NCI-H2196 treated with DMSO at 0.1 percent for 48 hours (cell line): ENCODE data around the gene TAF6.

Source experiments
- DNase-seq: peaks from one replicate; lab custom pipeline; 2025; ENCODE audit not compliant: unreplicated experiment; lab: John Stamatoyannopoulos, UW

The TAF6 gene

DNA sequence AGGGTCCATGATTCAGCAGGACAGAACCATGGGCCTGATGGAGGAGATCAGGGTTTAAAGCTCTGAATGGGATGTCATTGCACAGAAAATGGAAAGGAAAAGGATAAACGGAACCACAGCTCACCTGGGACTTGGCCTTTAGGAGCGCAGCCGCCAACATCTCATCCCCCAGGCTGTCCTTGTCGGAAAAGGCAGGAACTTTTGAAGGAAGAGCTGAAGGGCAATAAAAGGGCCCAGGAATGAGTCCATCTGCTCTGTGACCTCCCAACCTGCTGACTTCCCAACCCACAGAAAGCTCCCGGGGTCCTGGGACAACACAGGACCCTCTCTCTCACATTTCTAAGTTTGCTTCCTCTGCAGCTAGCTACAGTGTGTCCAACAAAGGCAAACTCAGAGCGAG, 43.7 kb downstream of the TAF6 start:
- no peak for DNase-seq

DNA sequence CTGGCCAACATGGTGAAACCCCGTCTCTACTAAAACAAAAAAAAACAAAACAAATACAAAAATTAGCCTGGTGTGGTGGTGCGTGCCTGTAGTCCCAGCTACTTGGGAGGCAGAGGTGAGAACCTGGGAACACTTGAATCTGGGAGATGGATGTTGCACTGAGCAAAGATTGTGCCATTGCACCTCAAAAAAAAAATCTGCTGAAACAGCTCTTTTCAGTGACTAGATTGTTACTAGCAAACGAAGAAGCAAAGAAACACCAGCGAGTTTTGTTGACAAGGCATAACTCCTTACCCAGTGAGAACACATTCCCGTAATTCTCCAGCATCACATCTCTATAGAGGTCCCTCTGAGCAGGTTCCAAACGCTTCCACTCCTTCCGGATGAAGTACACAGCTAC, 44.3 kb downstream of the TAF6 start:
- no peak for DNase-seq

DNA sequence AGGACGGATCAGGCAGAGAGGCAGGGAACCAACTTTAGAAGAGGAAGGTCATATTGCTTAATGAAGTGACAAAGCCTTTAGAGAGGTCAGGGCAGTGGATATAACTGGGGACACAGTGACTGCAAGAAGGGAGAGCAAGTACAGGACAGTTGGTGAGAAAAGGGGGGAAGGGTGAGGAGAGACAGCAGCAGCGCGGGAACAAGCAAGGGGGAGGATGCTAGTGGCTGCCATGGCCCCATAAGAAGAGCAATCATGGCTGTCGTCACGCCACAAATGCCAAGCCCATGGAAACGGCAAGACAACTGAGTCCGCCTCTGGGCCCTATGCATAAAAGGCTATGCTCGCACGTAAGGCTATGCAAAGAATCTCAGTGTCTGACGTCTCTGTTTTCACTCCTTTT, 46.7 kb downstream of the TAF6 start:
- no peak for DNase-seq

DNA sequence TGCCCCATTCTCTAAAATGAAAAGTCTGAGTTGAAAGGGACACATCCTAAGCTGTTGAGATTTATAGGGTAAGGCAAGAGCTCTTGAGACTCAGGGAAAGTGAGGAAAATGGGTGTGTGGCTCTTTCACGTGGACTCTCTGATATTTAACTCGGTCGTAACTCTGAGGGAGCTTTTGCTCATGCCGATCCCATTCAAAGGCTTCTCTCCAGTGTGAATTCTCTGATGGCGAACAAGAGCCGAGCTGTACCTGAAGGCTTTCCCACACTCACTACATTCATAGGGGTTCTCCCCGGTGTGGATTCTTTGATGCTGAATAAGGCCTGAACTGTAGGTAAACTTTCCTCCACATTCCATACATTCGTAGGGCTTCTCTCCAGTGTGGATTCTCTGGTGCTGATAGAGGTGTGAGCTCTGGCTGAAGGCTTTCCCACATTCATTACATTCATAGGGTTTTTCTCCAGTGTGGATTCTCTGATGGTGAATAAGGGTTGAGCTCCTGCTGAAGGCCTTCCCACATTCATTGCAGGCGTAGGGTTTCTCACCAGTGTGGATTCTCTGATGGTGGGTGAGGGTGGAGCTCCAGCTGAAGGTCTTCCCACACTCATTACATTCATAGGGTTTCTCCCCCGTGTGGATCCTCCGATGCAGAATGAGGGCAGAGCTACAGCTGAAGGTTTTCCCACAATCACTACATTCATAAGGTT, 48.0 kb downstream of the TAF6 start:
- DNase-seq: no peak

DNA sequence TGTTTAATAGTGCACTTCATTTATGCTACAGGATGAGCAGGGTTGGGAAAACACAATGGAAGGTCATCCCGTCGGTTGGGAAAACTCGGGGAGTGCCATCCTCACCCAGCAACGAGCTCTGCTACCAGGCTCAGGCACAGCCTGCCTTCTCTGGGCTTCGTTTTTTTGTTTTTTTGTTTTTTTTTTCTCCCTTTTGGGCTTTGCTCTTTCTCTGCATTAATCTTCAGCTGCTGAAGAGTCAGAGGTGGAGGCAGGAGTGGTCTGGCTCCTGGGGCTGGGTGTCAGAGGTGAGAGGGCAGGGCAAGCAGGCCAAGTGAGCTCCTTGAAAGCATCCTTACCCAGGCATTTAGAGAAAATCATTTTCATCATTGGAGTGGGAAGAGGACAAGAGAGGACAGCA, 49.2 kb downstream of the TAF6 start:
- no peak for DNase-seq

DNA sequence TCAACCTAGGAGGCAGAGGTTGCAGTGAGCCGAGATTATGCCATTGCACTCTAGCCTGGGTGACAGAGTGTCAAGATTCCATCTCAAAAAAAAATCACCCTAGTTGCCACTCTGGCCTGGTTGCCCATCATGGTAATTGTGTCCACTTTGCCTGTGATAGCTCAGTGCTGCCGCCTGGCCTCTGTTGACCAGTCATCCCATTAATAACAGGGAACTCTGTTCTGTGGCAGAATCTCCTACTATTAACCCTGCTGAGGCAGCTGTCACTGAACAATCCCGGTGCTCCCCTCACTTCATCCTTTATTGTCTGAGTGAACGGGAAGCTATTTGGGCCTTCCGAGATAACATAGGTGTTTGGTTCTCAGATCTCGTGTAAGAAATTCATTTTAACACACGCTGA, 52.2 kb downstream of the TAF6 start:
- DNase-seq: no peak

DNA sequence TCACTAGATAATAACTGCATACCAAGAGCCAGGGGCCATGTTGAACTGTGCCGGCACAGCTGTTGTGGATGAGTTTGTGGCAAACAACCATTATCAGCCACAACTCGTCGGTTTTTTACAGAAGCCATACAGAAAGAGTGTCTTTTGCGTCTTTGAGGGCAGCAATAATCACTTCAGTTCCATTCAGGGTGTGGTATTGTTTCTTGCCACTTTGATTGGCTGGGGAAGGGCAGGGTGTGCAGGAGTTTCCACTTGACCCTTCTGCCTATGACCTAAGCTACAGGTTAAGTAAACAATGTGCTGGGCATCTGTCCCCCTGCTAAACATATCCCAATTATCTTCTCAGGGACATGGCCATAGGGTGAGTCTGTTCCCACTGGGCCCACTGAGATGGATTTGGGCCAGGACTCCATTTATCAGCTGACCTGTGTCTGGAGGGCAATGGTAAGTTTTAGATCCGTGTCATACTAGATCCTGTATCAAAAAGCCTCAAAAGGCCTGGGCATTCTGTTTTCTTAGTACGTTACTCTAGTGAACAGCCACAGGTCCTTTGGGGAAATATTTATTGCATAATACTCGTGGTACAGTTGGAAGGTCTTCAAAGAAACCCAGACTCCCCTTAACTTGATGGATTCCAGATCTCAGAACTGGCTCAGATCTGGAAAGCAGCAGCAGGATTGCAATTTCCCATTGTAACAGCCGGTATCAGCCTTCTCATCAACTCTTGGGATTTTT, 53.5 kb downstream of the TAF6 start:
- no peak for DNase-seq

DNA sequence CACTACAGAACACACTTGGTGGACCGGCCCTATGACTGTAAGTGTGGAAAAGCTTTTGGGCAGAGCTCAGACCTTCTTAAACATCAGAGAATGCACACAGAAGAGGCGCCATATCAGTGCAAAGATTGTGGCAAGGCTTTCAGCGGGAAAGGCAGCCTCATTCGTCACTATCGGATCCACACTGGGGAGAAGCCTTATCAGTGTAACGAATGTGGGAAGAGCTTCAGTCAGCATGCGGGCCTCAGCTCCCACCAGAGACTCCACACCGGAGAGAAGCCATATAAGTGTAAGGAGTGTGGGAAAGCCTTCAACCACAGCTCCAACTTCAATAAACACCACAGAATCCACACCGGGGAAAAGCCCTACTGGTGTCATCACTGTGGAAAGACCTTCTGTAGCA, 55.0 kb downstream of the TAF6 start:
- DNase-seq: no peak

DNA sequence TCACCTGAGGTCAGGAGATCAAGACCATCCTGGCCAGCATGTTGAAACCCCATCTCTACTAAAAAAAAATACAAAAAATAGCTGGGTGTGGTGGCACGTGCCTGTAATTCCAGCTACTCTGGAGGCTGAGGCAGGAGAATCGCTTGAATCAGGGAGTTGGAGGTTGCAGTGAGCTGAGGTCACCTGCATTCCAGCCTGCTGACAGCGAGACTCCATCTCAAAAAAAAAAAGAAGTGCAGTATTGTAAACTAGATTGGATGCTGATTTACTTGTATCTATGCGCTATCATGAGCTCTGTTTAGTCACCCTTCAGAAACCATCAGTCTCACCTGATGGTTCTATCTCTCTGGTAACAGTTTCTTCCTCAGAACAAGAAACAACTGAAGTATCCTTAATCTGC, 55.8 kb downstream of the TAF6 start:
- DNase-seq: no peak

DNA sequence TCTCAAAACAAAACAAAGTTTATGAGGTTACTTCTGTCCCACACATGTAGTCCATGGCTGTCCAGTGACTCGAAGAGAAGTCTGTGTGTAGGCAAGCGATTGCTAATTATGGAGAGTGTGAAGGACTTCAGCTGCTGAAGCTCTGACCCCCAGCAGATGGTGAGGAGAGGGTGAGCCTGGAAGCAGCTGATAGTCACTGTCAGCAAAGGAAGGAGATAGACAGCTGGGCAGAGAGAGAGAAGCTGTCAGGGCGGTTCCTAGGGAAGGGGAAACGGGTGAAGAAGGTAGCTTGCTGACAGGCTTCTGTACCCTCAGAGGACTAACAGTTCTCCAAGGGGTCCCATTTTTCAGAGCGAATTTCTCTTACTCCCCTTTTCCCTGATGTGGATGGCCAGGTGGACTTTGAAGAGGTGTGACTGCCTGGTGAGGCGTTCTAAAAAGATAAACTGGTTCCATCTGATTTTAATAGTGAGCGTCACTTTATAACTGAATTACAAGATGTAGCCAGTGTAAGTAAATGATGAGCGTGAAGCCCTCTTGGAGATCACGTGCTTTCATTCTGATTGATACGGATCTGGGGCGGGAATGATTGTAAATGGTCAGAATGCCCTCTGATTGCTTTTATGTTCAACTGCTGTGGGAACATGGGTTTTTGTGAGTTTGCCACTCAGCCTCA, 57.5 kb downstream of the TAF6 start:
- no peak for DNase-seq

DNA sequence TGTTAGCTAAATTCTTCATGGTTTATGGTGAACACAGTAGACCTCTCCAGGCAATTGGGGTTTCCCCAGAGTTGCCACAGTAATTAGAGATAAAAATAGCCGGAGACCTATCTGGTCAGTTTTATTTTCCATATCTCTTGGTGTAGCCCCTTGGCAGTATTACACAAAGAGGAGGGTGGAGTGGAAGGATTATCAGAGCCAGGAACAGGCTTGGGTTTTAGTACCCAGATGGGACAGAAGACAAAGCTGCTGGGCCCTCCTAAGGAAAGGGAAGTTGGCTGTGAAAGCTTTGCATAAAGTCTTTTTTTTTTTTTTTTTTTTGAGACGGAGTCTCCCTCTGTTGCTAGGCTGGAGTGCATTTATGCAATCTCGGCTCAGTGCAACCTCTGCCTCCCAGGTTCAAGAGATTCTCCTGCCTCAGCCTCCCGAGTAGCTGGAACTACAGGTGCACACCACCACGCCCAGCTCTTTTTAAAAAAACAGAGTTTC, 59.9 kb downstream of the TAF6 start:
- DNase-seq: no peak
